A549 (cell line): Measurements from ENCODE around the gene IFITM5.

ENCODE experiments used
- CTCF ChIP-seq: fragments of >200 bp; sonication (Bioruptor Twin); formaldehyde crosslinking; IDR thresholded peaks from 3 replicates; pipeline ENCODE4 v1.5.1; 2016
- ELK1 ChIP-seq: fragments of 150-350 bp; IDR thresholded peaks from 2 replicates; pipeline ENCODE4 v1.6.1; 2014; ENCODE audit warnings: low read depth, mild to moderate bottlenecking, low read length
- EP300 ChIP-seq, 2 experiments: fragments of >200 bp; sonication (Bioruptor Twin); formaldehyde crosslinking; IDR thresholded peaks; 2 replicates in 1 of 2; 3 replicates in 1 of 2; pipeline ENCODE4 v1.6.1; 2016 to 2017
- GATA3 ChIP-seq: IDR thresholded peaks from 2 replicates; pipeline ENCODE4 v1.6.1; 2012; ENCODE audit warnings: borderline replicate concordance
- PBX3 ChIP-seq: IDR thresholded peaks from 2 replicates; pipeline ENCODE4 v1.6.1; 2012
- POLR2A ChIP-seq: IDR thresholded peaks from 2 replicates; pipeline ENCODE4 v1.6.1; 2012; ENCODE audit warnings: mild to moderate bottlenecking, low read length
- SREBF2 ChIP-seq: fragments of 450-650 bp; IDR thresholded peaks from 2 replicates; pipeline ENCODE4 v1.6.1; 2014; ENCODE audit warnings: mild to moderate bottlenecking, moderate library complexity

- TF ChIP-seq GATA3 = no peak
- no peak for TF ChIP-seq ELK1
- no peak for TF ChIP-seq PBX3
- TF ChIP-seq POLR2A = no peak
- TF ChIP-seq CTCF = no peak
- no peak for TF ChIP-seq EP300 (IDR thresholded peaks at IDR 0.05)
- TF ChIP-seq SREBF2 = no peak
Measured at GRCh38 chr11:297051-297585, 2.2 kb downstream of the IFITM5 start.
